Mesenteric fat pad (tissue), 1 donor: Measurements from ENCODE around the gene BRAT1. TPM values are rescaled to one million over a fixed set of nuclear protein-coding genes. Genes with fewer than 3 reads are reported as not detected.

Source experiments
- DNase-seq: peaks from one replicate; pipeline ENCODE4 v3.0.0-alpha.2; 2020; ENCODE audit warnings: low spot score
- total RNA-seq: library from RNA; stranded (reverse); fragmentation: NEBNext Ultra II Directional; extraction: Animal tissue kit (Norgen Biotek cat#: 25700); gene quantifications from one replicate; pipeline ENCODE4 v1.2.1, GENCODE V29; 2021
- donor health status: DM: yes; HTN: yes; CAD: no.

Gene BRAT1
- total RNA-seq, 1 donor from 2014 or later, result 29.8 TPM

DNA sequence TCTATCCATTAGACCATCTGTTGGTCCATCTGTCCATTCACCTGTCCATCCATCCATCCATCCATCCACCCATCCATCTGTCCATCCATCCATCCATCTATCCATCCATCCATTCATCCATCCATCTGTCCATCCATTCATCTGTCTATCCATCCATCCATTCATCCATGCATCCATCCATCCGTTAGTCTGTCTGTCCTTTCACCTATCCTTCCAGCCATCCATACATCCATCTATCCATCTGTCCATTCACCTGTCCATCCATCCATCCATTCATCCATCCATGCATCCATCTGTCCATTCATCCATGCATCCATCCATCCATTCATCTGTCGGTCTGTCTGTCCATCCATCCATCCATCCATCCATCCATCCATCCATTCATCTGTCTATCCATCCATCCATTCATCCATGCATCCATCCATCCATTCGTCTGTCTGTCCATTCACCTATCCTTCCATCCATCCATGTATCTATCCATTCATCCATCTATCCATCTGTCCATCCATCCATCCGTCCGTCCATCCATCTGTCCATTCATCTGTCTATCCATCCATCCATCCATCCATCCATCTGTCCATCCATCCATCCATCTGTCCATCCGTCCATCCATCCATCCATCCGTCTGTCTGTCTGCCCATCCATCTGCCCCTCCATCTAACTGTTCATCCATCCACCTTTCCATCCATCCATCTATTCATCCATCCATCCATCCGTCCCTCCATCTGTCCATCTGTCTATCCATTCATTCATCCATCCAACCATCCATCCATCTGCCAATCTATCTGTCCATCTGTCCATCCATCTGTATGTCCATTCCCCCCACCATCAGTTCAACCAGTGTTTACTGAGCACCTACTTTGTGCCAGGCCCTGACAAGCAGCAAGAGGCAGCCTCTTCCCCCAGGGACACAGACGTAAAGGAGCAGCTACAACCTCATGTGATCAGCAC lies 40.6 kb downstream of the BRAT1 start:
- no peak for DNase-seq

DNA sequence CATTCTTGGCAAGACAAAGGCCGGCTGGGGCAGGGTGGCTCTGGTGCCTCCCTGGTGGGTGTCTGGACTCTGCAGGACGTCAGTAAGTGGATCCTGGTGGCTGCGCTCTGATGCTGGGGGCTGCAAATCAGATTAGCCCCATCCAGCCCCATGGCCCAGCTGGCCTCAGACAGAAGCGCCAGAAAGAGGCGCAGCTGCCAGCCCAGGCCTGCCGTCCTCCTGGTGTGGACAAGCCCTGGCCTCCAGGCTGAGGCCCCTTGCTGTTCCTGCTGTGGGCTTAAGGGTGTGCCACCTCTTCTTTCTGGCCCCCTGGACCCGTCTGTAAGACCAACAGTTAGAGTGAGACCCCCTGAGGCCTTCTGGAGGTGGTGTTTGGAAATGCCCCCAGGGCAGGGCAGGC lies 41.6 kb downstream of the BRAT1 start:
- DNase-seq, result no peak

- DNase-seq, result no peak
Observed at GRCh38 chr7:2512713-2513112, 42.6 kb downstream of the BRAT1 start.

DNA sequence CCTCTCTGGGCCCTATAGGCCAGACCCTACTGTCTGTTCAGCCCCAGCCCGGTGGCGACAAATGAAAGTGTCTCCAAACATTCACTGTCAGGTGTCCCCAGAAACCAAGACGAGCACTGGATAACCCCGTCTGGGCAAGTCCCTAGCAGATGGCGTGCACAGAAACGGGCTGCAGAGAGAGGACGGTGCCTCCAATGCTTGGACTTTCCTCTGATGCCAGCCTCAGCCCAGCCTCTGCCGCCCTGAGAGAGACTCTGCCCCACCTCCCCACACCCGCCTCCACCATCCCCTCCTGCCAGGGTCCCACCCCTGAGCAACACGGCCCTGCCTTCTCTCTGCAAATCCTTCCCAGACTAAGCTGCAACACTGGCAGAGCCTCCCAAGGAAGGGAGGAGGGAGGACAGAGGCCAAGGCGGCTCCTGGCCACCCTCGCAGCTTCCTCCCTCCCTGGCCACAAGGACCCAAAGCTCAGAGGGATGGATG lies 43.1 kb downstream of the BRAT1 start:
- no peak for DNase-seq

- DNase-seq, result no peak
Observed at GRCh38 chr7:2511769-2512168, 43.6 kb downstream of the BRAT1 start.

GRCh38 chr7:2510909-2511768 lies 44.2 kb downstream of the BRAT1 start:
- no peak for DNase-seq

GRCh38 chr7:2510130-2510776 lies 45.1 kb downstream of the BRAT1 start:
- no peak for DNase-seq

GRCh38 chr7:2509298-2509906 lies 45.9 kb downstream of the BRAT1 start:
- no peak for DNase-seq

- DNase-seq, result no peak
Observed at GRCh38 chr7:2508327-2509215, 46.8 kb downstream of the BRAT1 start.

- DNase-seq, result no peak
Observed at GRCh38 chr7:2507917-2508306, 47.4 kb downstream of the BRAT1 start.

- no peak for DNase-seq
Observed at GRCh38 chr7:2507208-2507916, 48.0 kb downstream of the BRAT1 start.

DNA sequence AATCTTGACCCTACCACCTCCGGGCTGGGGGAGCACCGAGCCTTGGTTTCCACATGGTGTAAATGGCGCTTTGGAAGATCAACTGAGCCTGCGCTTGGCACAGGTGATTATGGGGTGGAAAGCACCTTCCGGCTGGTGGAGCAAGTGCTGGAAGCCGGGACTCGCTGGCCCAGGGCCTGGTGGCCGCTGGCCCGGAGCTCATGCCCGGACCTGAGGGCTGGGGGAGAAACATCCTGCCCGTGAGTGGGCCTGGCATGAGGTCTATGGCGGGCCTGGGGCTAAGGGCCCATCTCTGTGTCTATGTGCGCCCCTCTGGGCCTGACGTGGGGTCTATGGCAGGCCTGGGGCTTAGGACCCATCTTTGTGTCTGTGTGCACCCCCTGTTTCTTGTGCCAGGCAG lies 49.9 kb downstream of the BRAT1 start:
- no peak for DNase-seq

DNA sequence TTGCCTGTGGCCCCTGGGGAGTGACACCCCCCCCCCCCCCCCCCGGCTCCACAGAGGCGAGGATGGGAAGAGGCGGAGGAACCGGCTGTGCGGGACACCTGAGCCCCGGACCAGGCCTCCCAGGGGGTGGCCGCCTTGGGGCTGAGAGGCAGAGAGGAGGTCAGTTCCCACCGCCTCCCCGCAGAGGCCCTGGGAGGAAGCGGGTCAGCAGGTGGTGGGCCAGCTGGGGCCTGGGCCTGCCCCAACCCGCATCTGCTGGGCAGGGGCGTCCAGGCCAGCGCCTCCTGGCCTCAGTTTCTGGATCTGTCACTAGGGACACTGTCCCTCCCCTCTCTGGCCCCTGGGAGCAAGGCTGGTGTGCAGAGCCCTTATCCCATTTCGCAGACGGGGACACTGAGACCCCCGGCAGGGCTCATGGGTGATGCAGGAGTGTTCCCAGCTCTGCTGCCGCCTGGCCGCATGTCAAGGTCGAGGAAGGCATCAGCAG lies 50.4 kb downstream of the BRAT1 start:
- no peak for DNase-seq

- no peak for DNase-seq
Observed at GRCh38 chr7:2504128-2504888, 51.0 kb downstream of the BRAT1 start.

GRCh38 chr7:2503056-2503941 lies 52.0 kb downstream of the BRAT1 start:
- DNase-seq, result no peak

DNA sequence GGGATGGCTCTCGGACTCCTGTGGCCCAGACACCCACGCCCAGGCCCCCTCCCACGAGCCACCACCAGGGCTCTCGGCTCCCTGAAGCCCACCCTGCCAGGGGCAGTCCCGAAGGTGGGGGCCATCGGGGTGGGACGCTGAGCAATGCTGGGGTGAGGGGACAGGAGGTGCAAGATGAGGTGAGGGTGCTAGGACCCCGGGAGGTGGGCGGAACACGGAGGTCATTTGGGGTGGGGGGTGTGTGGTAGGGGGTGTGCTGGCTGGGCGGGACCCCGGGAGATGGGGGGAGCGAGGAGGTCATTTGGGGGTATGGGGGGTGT lies 52.7 kb downstream of the BRAT1 start:
- no peak for DNase-seq

GRCh38 chr7:2501947-2502646 lies 53.2 kb downstream of the BRAT1 start:
- DNase-seq, result no peak
